ENCODE measurements around the gene EXOC3L1.

DNA sequence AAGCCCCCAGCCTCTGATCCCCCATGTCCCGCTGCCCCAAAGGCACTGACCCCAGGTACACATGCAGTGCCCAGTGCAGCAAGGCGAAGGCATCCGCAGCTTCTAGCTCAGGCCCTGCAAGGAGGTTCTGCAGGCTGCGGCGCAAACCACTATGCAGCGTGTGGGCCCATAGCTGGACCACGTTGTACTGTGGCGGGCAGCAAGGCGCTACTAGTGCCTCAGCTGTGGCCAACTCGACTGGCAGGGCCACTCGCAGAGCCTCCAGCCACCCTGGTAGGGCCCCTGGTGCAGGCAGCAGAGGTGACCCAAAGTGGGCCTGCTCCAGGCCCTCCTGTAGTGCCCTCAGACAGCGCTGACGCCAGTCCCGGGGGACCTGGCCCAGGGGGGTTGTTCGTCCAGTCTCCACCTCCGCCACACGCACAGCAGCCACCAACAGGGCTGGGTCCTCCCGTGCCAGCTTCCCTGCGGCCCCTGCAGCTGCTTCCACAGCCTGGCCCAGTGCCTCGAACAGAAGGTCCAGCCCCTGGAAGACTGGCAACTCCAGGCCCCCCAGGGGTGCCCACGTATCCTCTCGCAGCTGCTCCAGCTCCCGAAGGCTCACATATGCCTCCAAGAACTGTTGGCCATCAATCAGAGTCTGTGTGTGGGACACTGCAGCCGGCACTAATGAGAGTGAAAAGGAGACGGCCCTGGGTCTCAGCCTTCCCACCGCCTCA lies 2.6 kb downstream of the EXOC3L1 start:
- TF ChIP-seq, protein P1, sequence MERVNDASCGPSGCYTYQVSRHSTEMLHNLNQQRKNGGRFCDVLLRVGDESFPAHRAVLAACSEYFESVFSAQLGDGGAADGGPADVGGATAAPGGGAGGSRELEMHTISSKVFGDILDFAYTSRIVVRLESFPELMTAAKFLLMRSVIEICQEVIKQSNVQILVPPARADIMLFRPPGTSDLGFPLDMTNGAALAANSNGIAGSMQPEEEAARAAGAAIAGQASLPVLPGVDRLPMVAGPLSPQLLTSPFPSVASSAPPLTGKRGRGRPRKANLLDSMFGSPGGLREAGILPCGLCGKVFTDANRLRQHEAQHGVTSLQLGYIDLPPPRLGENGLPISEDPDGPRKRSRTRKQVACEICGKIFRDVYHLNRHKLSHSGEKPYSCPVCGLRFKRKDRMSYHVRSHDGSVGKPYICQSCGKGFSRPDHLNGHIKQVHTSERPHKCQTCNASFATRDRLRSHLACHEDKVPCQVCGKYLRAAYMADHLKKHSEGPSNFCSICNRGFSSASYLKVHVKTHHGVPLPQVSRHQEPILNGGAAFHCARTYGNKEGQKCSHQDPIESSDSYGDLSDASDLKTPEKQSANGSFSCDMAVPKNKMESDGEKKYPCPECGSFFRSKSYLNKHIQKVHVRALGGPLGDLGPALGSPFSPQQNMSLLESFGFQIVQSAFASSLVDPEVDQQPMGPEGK (CRISPR knock-in tag; IDR thresholded peaks at IDR 0.05; ENCODE audit: borderline replicate concordance) = no peak
- TF ChIP-seq ZFP3 (CRISPR knock-in tag; IDR thresholded peaks at IDR 0.05) = no peak

All from SK-N-SH treated with all-trans-retinoic acid at 6 μM for 48 hours (cell line).